Right cardiac atrium (tissue), 5 donors: ENCODE results near the gene PVRIG. TPM values are rescaled to one million over a fixed set of nuclear protein-coding genes. Genes with fewer than 3 reads are reported as not detected.
A peak's percentile ranks its signal among the peaks of the same experiment; 100 is the strongest.
"Not testable (repeated sequence)": the region's sequence is repeated elsewhere in the genome, so short reads cannot be mapped to it uniquely, and the experiment has no call there.

Source experiments
- ATAC-seq, 2 donors: fragments of 200-7000 bp; cut with Tn5 transposase; one replicate each; pipeline versions ENCODE4 v1.8.0 to v1.9.1; 2020; ENCODE audit warnings: moderate library complexity in 2 of 2, mild to moderate bottlenecking in 1 of 2
- DNase-seq, 3 donors: peaks; one replicate each; pipeline ENCODE4 v3.0.0-alpha.2; 2020
- H3K27ac ChIP-seq: one replicate; pipeline ENCODE4 v1.5.1; 2013; ENCODE audit warnings: mild to moderate bottlenecking, low read length, control low read depth, moderate library complexity
- H3K27me3 ChIP-seq: one replicate; pipeline ENCODE4 v1.6.1; 2013; ENCODE audit not compliant: control insufficient read depth, insufficient read depth
- H3K4me1 ChIP-seq: one replicate; pipeline ENCODE4 v1.6.1; 2013; ENCODE audit warnings: low read length; ENCODE audit not compliant: control insufficient read depth, insufficient read depth
- H3K4me3 ChIP-seq: one replicate; pipeline ENCODE4 v1.5.1; 2013; ENCODE audit warnings: low read length, control low read depth
- H3K9me3 ChIP-seq: one replicate; pipeline ENCODE4 v1.6.1; 2013; ENCODE audit warnings: low read length; ENCODE audit not compliant: control insufficient read depth
- WGBS: extraction: QIAGEN DNeasy Blood & Tissue Kit; methylation state at CpG from one replicate; pipeline ENCODE4 v1.1.7; 2013; 5-methylcytosine and 5-hydroxymethylcytosine counted together
- intact Hi-C, 4 donors: fragments of 100-400 bp; cut with DNase I; formaldehyde crosslinking; loops; one replicate each; pipeline versions ENCODE4 v1.11.0 to v1.14.0; 2022 to 2023
- long read RNA-seq, 4 donors: library from polyadenylated mRNA; unstranded; transcript quantifications; one replicate each; pipeline ENCODE4 v2.0.0, GENCODE V29; 2020 to 2021
- polyA plus RNA-seq: library from polyadenylated mRNA; stranded (reverse); fragments of 200-250 nt; gene quantifications from one replicate; pipeline ENCODE4 v1.2.3, GENCODE V29; 2013
- total RNA-seq, 4 donors: library from RNA; stranded (reverse); fragmentation: NEBNext Ultra II Directional; extraction: Animal tissue kit (Norgen Biotek cat#: 25700); gene quantifications; one replicate each; pipeline ENCODE4 v1.2.1, GENCODE V29; 2021
- donor health status: healthy with polysubstance abuse.
- donor health status: DM: no; HTN: yes; CAD: no.
- donor health status: DM: no; HTN: no; CAD: no.
- donor health status: DM: no; HTN: yes; CAD: no; lungs with severe emphysema.
- donor health status: DM: yes; HTN: yes; CAD: no.

The PVRIG gene
- total RNA-seq (not detected), polyA plus RNA-seq (0.07 TPM)
- long read RNA-seq, donor 1 = 0 reads
- long read RNA-seq, donor 2 = 0 reads
- long read RNA-seq, donor 3, partial matches to known transcripts = 1 of 1 reads
- long read RNA-seq, donor 3, other reads (novel, unspliced or antisense) = 0 of 1 reads
- long read RNA-seq, donor 4, partial matches to known transcripts = 1 of 1 reads
- long read RNA-seq, donor 4, other reads (novel, unspliced or antisense) = 0 of 1 reads

GRCh38 chr7:100219801-100220585, at the start of gene PVRIG:
Gene PVRIG, plus strand, starts transcription at chr7:100219949. Its CDS starts 22 bp downstream, at chr7:100219971.
- DNase-seq, H3K4me3 ChIP-seq, H3K27ac ChIP-seq, H3K27me3 ChIP-seq, H3K4me1 ChIP-seq, H3K9me3 ChIP-seq: not testable (repeated sequence)
- peak in 1 of 2 donors; percentile 3 for ATAC-seq
- intact Hi-C loops = loop anchor here in 1 of 4 donors (5.0 kb wide), 1 partner anchor 88 kb away; no protein-coding TSS in a partner anchor
- 83% methylated on average over 24 of the region's 27 CpGs for WGBS

GRCh38 chr7:100170101-100170897, 49.5 kb upstream of the PVRIG start:
- intact Hi-C loops = no loop called here
- Histone ChIP-seq H3K4me3 (no peak overlapping the region), H3K27me3 (no peaks in the 10 kb centered on the region), H3K9me3 (no peaks in the 10 kb centered on the region), H3K27ac (no peak overlapping the region), H3K4me1 (peaks cover 3% of the 10 kb centered on the region)
- WGBS = 90% methylated on average over 11 of the region's 11 CpGs
- DNase-seq (no peak), ATAC-seq (no peak)

- no peaks in the 10 kb centered on the region for H3K27me3 ChIP-seq
Measured at GRCh38 chr7:100171087-100171681, 48.6 kb upstream of the PVRIG start.

GRCh38 chr7:100171840-100172239, 47.9 kb upstream of the PVRIG start:
- intact Hi-C loops = no loop called here
- H3K27me3 ChIP-seq = no peaks in the 10 kb centered on the region
- 39% methylated on average over 22 of the region's 22 CpGs for WGBS

More at GRCh38 chr7:100171087-100171681, 48.6 kb upstream of the PVRIG start:
- DNase-seq (peak in 1 of 3 donors; percentile 68), ATAC-seq (peak in 1 of 2 donors; percentile 33)
- WGBS = 13% methylated on average over 61 of the region's 61 CpGs
- H3K9me3 ChIP-seq = no peaks in the 10 kb centered on the region
- peak overlapping the region; percentile 53 for H3K4me3 ChIP-seq
- H3K27ac ChIP-seq = no peak overlapping the region
- H3K4me1 ChIP-seq = peaks cover 3% of the 10 kb centered on the region
- intact Hi-C loops = no loop called here

GRCh38 chr7:100173806-100174495, 45.8 kb upstream of the PVRIG start:
- intact Hi-C loops = no loop called here
- Histone ChIP-seq H3K27me3 (no peaks in the 10 kb centered on the region), H3K27ac (no peak overlapping the region), H3K9me3 (no peaks in the 10 kb centered on the region), H3K4me3 (no peak overlapping the region), H3K4me1 (no peaks in the 10 kb centered on the region)
- DNase-seq (no peak), ATAC-seq (no peak)
- WGBS = 93% methylated on average over 11 of the region's 11 CpGs

More at GRCh38 chr7:100171840-100172239, 47.9 kb upstream of the PVRIG start:
- Histone ChIP-seq H3K9me3 (no peaks in the 10 kb centered on the region), H3K4me1 (peaks cover 3% of the 10 kb centered on the region), H3K27ac (no peak overlapping the region), H3K4me3 (peak overlapping the region; percentile 53)
- no peak for ATAC-seq
- DNase-seq = no peak

- intact Hi-C loops = no loop called here
- H3K27ac ChIP-seq = no peak overlapping the region
- H3K4me3 ChIP-seq = no peak overlapping the region
- no peaks in the 10 kb centered on the region for H3K27me3 ChIP-seq
- no peaks in the 10 kb centered on the region for H3K9me3 ChIP-seq
- no peak for ATAC-seq
- no peaks in the 10 kb centered on the region for H3K4me1 ChIP-seq
- 89% methylated on average over 5 of the region's 5 CpGs for WGBS
- DNase-seq = no peak
Measured at GRCh38 chr7:100174582-100174981, 45.2 kb upstream of the PVRIG start.

- H3K9me3 ChIP-seq = no peaks in the 10 kb centered on the region
- H3K27me3 ChIP-seq = no peaks in the 10 kb centered on the region
- intact Hi-C loops = no loop called here
- DNase-seq (no peak), ATAC-seq (no peak)
- no peak overlapping the region for H3K4me3 ChIP-seq
- whole genome bisulfite sequencing = 93% methylated on average over 14 of the region's 14 CpGs
- no peak overlapping the region for H3K27ac ChIP-seq
- H3K4me1 ChIP-seq = no peaks in the 10 kb centered on the region
Measured at GRCh38 chr7:100175296-100175935, 44.3 kb upstream of the PVRIG start.

GRCh38 chr7:100176096-100177044, 43.4 kb upstream of the PVRIG start:
- Histone ChIP-seq H3K27ac (no peak overlapping the region), H3K4me3 (peak overlapping the region; percentile 73), H3K4me1 (no peaks in the 10 kb centered on the region), H3K27me3 (no peaks in the 10 kb centered on the region), H3K9me3 (no peaks in the 10 kb centered on the region)
- WGBS = 48% methylated on average over 14 of the region's 14 CpGs
- no peak for DNase-seq
- no peak for ATAC-seq
- intact Hi-C loops = no loop called here
